ENCODE data around the gene CUX1. TPM values are rescaled to one million over a fixed set of nuclear protein-coding genes. Genes with fewer than 3 reads are reported as not detected.

The CUX1 gene
- total and polyA plus RNA-seq, 12 donors = 34.5 to 176 (median 145) TPM

DNA sequence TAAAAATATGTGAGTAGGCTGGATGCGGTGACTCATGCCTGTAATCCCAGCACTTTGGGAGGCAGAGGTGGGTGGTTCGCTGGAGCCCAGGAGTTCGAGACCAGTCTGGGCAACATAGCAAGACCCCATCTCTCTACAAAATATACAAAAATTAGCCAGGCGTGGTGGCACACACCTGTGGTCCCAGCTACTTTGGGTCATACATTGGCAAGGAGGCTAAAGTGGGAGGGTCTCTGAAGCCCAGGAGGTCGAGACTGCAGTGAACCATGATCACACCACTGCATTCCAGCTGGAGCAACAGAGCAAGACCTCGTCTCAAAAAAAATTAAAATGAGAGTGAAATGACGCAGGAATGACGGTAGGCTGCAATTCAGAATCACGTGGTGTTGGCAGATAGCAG lies 404.5 kb downstream of the CUX1 start:
- Histone ChIP-seq H3K4me3 (no peak overlapping the region), H3K27ac (no peak overlapping the region), H3K9me3 (no peaks in the 10 kb centered on the region), H3K36me3 (peaks cover 0 to 14% (median 0%) of the 10 kb centered on the region in 9 donors), H3K27me3 (no peaks in the 10 kb centered on the region), H3K4me1 (no peaks in the 10 kb centered on the region)
- no peak for TF ChIP-seq CTCF (IDR thresholded peaks at IDR 0.05)
- intact Hi-C loops (cut with DNase I) = loop anchor here in 1 of 10 donors (10.0 kb wide), 1 partner anchor 227 kb away; no protein-coding TSS in a partner anchor
- WGBS, 2 donors = 96 to 97% methylated on average over 9 of the region's 9 CpGs
- ATAC-seq (no peak), DNase-seq (no peak)

DNA sequence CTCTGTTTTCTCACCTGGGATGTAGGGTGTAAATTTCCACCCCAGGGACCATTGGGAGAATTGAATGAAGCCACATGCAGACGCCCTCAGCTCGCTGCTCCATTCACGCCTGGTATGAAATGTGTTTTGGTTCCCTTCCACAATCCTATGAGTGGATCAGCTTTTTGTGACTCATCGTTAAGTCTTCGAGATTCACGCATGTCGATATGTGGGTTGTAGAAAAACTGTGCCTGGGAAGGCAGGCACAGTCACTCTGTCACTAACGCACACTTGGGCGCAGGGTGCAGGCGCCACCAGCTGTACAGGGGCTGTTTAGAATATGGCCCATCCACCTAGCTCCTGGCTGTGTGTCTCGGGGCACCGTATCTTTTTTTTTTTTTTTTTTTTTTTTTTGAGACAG lies 405.0 kb downstream of the CUX1 start:
- no peak for TF ChIP-seq CTCF (IDR thresholded peaks at IDR 0.05)
- no peak for ATAC-seq
- no peak overlapping the region for H3K27ac ChIP-seq
- no peaks in the 10 kb centered on the region for H3K4me1 ChIP-seq
- H3K4me3 ChIP-seq = no peak overlapping the region
- DNase-seq = no peak
- no peaks in the 10 kb centered on the region for H3K9me3 ChIP-seq
- no peaks in the 10 kb centered on the region for H3K27me3 ChIP-seq
- H3K36me3 ChIP-seq = peaks cover 0 to 15% (median 0%) of the 10 kb centered on the region in 9 donors
- 94 to 97% methylated on average over 12 of the region's 12 CpGs for WGBS, 2 donors
- intact Hi-C loops (cut with DNase I) = loop anchor here in 1 of 10 donors (10.0 kb wide), 1 partner anchor 228 kb away; no protein-coding TSS in a partner anchor

- Histone ChIP-seq H3K27ac (no peak overlapping the region), H3K4me3 (no peak overlapping the region), H3K4me1 (no peaks in the 10 kb centered on the region), H3K27me3 (no peaks in the 10 kb centered on the region), H3K36me3 (peaks cover 0 to 23% (median 3%) of the 10 kb centered on the region in 9 donors), H3K9me3 (no peaks in the 10 kb centered on the region)
- 91 to 93% methylated on average over 5 of the region's 5 CpGs for WGBS, 2 donors
- no peak for TF ChIP-seq CTCF (IDR thresholded peaks at IDR 0.05)
- DNase-seq (no peak), ATAC-seq (no peak)
- intact Hi-C loops (cut with DNase I) = loop anchor here in 1 of 10 donors (10.0 kb wide), 1 partner anchor 228 kb away; no protein-coding TSS in a partner anchor
These were observed 405.8 kb downstream of the CUX1 start for GRCh38 chr7:102223184-102223583.

DNA sequence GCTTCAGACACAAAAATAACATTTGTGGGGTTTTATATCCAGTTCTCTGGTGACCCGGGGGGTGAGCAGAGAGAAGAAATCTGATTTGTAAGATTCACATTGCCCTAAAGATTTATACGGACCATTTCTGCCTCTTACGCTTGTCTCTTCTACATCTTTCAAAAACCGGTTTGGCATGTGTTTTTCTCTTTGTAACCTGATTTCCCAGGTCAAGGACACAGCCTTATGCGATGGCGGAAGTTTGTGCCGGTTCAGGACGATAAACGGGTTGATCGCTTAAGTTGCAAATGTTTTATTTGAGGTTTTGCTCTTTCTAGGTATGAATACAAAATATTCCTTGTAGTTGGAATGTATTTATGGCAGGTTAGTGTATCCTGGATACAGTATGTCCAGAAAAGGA lies 407.6 kb downstream of the CUX1 start:
- TF ChIP-seq CTCF (IDR thresholded peaks at IDR 0.05) = no peak
- H3K36me3 ChIP-seq = peaks cover 0 to 34% (median 15%) of the 10 kb centered on the region in 9 donors
- WGBS, 2 donors = 89 to 96% methylated on average over 10 of the region's 10 CpGs

More for the DNA sequence above, 407.6 kb downstream of the CUX1 start:
- ATAC-seq (no peak), DNase-seq (no peak)
- intact Hi-C loops (cut with DNase I) = loop anchor here in 1 of 10 donors (10.0 kb wide), 1 partner anchor 230 kb away; no protein-coding TSS in a partner anchor
- H3K4me1 ChIP-seq = no peaks in the 10 kb centered on the region
- no peak overlapping the region for H3K27ac ChIP-seq
- no peaks in the 10 kb centered on the region for H3K9me3 ChIP-seq
- no peak overlapping the region for H3K4me3 ChIP-seq
- H3K27me3 ChIP-seq = no peaks in the 10 kb centered on the region

Data from heart right ventricle (tissue), 16 donors.